ENCODE measurements around the gene DXO.
"Not testable (repeated sequence)": the region's sequence is repeated elsewhere in the genome, so short reads cannot be mapped to it uniquely, and the experiment has no call there.

GRCh38 chr6:32003301-32003700 is 31.4 kb upstream of the DXO start:
- TF ChIP-seq POLR2AphosphoS5, CTCF (IDR thresholded peaks at IDR 0.05): not testable (repeated sequence)
